Fibroblast of skin of right biceps (primary cell): ENCODE data around the gene NEURL1.
A peak's percentile ranks its signal among the peaks of the same experiment; 100 is the strongest.

Experiments used
- DNase-seq: peaks from one replicate; pipeline ENCODE4 v3.0.0-alpha.2; 2013

The NEURL1 gene

DNA sequence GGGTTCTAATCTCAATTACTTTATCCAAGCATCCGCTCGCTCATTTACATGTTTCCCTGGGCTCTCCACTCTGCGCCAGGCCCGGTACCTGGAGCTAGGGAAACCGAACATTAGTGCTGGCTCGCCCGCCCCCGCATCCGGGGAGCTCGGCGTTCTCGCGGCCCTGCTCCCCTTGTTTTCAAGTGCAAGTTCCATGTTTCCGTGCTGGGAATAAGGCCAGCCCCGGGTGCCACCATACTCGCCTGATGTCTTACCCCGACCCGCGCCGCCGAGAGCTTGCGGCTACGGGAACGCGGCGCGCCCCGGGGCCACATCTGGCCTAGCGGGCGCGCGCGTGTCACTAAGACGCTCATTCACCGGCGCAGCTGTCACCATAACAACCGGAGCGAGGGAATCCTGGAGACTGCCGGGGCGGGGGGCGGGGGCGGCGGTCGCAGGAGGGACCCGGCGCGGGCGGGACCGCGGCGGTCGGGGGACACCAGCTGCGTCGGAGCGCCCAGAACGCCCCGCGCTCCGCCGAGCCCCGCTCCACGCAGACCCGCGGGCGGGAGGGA is at the start of gene NEURL1:
TSS of gene NEURL1 (plus strand) at position 344 of the 554 bp plus-strand sequence. CDS start 683 bp downstream, outside the sequence.
- DNase-seq = peak; percentile 8

GRCh38 chr10:103444478-103444877 is 49.0 kb upstream of the NEURL1 start:
- DNase-seq = no peak

- DNase-seq = no peak
Measured at GRCh38 chr10:103445366-103445765, 48.1 kb upstream of the NEURL1 start.

DNA sequence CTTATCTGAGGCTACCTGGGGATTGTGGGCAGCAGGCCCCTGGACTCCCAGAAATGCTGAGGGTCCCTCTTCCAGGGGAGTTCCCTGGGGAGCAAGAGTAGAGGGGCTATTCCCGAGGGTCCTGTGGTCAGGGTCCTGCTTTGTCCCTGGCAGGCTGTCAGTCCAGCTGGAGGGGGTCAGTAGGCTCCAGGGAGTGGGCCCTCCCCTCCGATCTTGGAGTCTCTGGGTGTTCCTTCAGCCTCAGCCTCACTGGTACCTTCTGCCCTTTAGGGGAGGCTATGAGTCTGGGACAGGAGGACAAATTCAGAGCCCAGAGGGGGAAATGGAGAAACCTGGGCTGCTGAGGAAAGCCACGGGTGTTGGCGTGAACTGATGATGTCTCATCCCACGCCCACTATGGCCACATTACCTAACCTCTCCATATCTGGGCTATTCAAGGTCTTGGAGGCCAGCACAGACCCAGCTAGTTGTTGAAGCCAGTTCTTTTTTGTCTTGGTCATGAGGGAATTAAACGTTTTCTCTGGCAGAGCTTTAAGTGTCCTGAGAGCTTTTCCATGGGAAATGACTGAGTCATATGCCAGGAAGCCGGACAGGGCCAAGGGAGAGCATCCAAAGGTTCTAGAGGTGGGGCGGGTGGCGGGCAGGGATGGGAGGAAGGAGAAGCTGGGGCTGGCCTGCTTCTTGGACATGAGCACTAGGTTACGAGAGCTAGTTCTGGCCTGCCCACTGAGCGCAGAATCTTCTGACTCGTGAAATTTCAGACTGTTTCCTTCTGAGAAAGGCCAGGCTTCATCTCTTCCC is 47.5 kb upstream of the NEURL1 start:
- peak; percentile 49 for DNase-seq

GRCh38 chr10:103447187-103447586 is 46.3 kb upstream of the NEURL1 start:
- no peak for DNase-seq

DNA sequence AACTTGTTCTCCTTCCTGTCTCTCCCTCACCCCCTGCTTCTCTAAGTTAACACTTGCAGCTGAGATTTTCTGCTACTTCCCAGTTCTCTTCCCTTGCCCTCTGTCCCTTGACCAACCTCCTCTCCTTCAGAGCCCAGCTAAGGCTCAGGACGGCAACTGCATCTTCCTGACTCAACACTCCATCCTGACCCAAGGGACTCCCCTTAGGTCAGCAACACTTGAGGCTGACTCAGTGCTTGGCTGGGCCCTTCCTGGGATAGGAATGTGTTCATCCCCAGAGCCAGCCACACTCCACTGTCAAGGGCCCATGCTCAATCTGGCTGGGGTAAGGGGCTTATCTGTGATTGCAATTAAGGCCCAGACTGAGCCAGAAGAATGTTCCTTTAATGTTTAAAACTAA is 44.8 kb upstream of the NEURL1 start:
- peak; percentile 84 for DNase-seq

DNA sequence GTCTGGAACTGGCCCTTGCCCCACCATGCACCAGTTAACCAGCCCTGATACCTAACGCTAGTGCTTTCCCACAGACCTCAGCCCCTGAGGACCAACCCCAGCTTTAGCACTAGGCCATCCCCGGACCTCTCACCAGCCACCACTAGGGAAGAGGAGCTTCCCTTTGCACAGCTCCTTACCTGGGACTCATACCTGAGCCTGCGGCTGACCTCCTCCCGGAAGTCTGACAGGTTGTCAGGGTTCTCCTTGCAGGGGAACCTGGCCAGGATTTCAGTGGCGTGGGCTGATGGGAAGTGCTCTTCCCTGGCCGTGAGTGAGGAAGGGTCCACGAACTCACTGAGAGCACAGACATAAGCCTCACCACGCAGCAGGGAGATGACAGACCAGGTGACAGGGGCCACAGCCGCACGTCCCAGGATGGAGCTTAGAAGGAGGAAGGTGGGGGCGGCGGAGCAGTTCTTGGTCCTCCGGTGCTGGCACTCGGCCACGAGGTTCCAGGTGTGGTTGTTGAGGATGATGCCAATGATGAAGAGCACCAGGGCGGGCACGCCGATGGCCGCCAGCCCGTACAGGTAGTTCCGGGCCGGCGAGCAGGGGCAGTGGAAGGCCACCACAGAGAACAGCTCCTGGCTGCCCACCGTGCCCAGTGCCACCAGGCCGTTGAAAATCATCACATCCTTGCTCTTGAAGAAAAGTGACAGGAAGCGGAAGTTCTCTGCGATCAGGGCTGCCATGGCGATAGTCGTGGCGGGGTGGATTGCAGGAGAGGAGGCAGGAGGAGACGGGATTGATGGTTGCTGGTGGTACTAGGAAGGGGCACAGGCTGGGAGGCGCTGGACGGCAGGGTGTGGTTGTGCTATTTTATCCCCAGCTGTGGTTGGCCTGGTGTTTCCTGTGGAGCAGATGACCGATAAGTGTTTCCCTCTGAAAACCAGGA is 44.0 kb upstream of the NEURL1 start:
- no peak for DNase-seq

DNA sequence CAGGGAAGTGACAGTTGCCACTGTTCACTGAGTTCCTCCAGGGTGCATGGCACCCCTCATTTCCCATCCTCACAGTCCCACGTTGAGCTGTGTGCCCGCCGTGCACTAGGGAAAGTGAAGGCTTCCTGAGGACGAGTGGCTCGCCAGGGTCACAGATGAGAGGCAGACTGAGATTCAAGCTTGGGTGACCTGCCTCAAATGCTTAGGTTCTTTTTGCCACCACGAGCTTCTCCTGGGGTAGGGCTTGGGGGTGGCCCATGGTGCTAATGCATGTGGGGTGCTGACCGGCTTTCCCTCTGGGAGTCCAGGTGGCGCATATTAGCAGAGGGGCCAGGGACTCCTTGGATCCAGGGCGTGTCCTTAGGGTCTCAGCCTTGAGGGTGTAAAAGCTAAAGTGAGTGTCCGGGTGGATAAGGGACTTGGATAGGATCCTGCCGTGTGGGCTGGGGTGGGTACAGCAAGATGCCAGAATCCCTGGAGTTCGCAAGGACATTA is 43.3 kb upstream of the NEURL1 start:
- no peak for DNase-seq

- DNase-seq = peak; percentile 54
Measured at GRCh38 chr10:103451091-103451813, 42.3 kb upstream of the NEURL1 start.

DNA sequence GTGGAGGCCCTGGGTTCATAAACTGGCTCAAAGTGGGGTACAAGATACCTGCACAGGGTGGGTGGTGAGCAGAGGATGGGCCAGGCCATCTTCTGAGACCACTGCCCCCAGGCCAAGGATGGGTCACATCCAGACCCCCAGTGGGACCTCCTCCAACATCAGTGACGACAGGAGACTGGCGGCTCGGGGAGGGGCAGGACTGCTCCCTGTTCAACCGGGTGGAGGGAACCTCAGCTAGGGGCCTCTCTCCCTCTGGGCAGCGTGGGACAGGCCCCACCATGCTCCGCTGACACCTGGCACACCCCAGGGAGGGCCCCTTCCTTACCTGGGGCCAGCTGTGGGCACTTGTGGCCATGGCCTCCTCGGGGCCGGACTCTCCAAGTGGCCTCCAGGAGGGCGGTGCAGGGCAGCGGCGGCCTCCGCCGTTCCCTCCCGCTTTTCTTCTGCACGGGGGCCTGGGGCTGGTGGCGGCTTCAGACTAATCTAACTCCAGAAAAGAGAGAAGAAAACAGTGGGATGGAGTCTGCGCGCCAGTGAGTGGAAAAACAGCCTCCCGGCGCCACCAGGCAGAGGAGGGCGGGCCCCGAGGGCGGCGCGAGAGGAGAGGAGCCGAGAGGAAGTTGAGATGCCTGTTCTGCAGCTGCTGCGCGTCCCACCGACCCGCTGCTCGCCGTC is 41.5 kb upstream of the NEURL1 start, which contains the start of gene CALHM2:
TSS of gene CALHM2 (minus strand) at position 540 of the 675 bp plus-strand sequence. CDS start 2,429 bp downstream, outside the sequence.
- DNase-seq = peak; percentile 63

- DNase-seq = no peak
Measured at GRCh38 chr10:103452506-103453230, 40.8 kb upstream of the NEURL1 start.

DNA sequence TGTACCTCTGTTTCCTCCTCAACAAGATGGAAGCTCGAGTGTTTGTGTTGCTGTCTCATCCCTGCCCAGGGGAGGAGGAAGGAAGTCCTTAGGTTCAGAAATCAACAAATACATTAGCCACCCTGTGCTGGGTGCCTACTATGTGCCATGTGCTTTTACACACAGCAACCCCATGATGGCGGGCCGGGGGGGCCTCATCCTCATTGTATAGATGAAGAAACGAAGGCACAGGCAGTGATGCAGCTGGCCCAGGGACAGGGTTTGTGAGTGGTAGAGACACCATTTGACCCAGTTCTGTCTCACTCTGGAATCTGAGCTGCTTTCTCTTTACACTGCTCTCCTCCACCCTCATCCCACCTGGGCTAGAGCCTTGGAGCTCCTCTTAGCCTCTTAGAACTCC is 39.5 kb upstream of the NEURL1 start:
- no peak for DNase-seq

DNA sequence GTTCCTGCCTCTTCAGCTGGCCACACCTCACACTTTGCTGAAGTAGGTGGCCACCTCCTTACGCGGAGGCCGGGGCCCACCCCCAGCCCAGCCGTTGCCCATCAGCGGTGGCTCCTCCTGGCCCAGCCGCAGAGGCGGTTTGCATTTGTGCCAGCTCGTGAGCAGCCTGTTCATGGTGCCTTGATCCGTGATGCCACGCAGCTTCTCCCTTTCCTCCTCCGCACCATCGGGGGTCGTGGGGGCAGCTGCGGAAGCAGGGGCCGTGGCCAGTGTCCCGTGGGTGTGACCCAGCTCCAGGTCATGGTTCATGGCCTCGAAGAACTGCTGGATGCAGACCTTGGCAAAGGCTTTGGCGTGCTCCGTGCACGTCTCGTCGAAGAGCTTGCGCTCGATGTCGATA is 38.3 kb upstream of the NEURL1 start:
- no peak for DNase-seq

DNA sequence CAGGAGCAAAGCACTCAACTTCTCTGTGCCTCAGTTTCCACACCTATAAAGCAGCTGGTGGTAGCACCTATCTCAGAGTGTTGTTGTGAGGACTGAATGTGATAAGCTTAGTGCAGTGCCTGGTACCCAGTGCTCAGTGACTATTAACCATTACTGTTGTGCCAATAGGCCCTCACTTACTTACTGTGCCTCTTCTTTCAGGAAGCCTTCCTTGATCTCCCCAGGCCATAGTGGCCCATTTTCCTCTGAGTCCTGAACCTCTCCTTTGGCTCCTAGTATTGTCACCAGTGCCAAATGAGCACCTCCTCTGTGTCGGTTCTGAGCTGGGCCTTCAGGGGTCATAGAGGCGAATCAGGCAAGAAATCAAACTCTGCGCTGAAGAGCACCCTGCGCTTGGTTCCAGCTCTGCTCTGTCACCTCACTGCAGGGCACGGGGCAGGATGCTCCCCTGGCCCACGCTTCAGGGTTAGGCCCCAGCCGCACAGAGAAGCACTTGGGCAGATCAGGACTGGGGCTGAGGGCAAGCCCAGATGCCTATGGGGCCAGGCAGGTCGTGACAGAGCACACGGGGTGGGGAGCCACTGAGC is 37.3 kb upstream of the NEURL1 start:
- DNase-seq = no peak

GRCh38 chr10:103457176-103457712 is 36.3 kb upstream of the NEURL1 start:
- no peak for DNase-seq

DNA sequence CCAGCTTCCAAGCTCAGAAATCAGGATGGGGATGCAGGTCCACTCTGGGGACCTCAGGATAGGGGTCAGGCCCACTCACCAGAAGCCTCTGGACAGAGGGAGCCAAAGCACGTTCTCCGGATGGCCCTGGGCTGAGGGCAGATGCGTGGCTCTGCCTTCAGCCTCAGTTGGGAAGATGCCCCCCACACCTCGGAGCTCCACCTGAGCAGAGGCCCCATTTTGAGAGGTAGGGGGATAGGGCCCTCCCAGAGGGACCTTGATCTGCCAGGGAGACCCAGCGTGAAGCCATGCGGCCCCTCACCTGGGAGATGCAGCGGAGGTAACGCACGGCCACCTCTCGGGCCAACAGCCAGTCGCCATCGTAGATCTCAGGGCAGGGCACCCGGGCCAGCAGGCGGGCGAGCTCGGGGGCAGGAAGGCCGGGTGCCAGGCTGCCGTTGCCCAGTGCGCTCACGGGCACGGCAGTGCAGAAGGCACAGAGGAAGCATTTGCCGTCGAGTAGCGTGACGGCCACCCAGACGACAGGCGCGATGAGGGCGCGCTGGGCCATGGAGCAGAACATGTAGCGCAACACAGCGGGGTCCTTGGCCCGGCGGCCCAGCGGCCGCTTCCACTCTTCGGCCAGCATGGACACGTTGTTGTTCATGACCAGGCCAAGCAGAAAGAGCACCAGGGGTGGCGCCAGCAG is 35.5 kb upstream of the NEURL1 start:
- no peak for DNase-seq

DNA sequence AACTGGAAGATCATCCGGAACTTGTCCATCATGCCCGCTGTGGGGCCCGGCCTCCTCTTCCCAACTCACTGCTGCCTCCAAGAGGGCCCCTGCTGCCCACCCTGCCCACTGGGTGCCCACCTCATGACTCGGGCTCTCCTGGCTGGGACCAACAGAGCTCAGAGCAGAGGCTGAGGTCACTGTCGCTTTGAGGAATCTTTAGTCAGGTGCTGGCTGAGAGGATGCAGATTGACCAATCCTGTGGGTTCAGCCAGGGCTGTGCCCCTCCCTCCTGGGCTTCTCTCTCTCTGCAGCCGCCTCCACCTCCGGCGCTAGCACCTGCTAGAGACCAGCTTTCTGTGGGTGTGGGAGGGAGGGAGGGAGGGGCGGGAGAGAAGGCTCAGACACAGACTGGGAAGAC is 34.8 kb upstream of the NEURL1 start, which contains the start of gene CALHM1:
TSS of gene CALHM1 (minus strand) at position 181 of the 400 bp plus-strand sequence. CDS start at position 32, 149 bp downstream.
- DNase-seq = no peak

DNA sequence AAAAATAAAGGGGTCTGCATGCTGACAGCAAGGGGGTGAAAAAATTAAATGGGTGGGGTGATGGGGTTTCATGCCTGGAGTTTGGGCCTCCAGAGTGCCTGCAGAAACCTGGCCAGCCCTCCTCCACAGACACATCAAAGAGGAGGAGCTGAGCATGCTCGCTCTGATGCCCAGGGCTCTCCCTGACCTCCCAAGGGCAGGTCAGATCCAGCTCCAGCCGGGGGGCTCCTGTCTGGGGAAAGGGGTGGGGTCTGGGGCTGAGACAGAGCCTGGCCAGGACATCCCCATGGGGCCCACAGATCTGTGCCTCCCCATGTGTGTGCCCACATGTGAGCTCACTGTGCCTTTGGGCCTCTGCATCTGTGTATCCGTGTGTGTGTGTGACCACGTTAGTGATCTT is 33.9 kb upstream of the NEURL1 start:
- no peak for DNase-seq

DNA sequence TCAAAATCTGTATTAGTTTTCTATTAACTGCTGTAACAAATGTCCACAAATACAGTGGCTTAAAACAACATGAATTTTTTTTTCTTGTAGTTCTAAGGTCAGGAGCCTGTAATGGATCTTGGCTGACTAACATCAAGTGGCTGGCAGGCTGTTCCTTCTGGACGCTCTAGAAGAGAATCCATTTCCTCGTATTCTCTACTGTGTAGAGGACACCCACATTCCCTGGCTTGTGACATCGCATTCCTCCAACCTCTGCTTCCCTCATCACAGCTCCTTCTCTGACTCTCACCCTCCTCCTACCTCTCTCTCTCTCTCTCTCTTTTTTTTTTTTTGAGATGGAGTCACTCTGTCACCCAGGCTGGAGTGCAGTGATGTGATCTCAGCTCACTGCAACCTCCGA is 30.0 kb upstream of the NEURL1 start:
- DNase-seq = no peak
